Activated CD8-positive, alpha-beta memory T cell treated with anti-CD3 and anti-CD28 coated beads, Interleukin-2, amount 10 ng/mL, durations not matched to agents 7 days and 5 days (primary cell): ENCODE data around the gene GPRIN1. TPM values are rescaled to one million over a fixed set of nuclear protein-coding genes. Genes with fewer than 3 reads are reported as not detected.
A peak's percentile ranks its signal among the peaks of the same experiment; 100 is the strongest.

Experiments used
- ATAC-seq: fragments of 150-1000 bp; cut with Tn5 transposase; one replicate; pipeline ENCODE4 v1.10.0; 2021; ENCODE audit warnings: moderate library complexity
- CTCF ChIA-PET: fragments of 350-600 bp; sonication (Branson Sonifier 250); formaldehyde crosslinking; loops from one replicate; lab custom pipeline; 2021; ENCODE audit warnings: antibody characterized with exemption; lab: Charles Lee
- DNase-seq: peaks from one replicate; pipeline ENCODE4 v3.0.0-alpha.2; 2020
- H3K27ac Mint-ChIP-seq: one replicate; pipeline ENCODE4 v1.8.0; 2021; ENCODE audit warnings: mild to moderate bottlenecking, mixed read lengths
- H3K27me3 Mint-ChIP-seq: one replicate; pipeline ENCODE4 v1.8.0; 2021; ENCODE audit warnings: mixed read lengths
- H3K36me3 Mint-ChIP-seq: one replicate; pipeline ENCODE4 v1.8.0; 2021; ENCODE audit warnings: mild to moderate bottlenecking, mixed read lengths
- H3K4me1 Mint-ChIP-seq: one replicate; pipeline ENCODE4 v1.8.0; 2021; ENCODE audit warnings: mixed read lengths
- H3K4me3 Mint-ChIP-seq: one replicate; pipeline ENCODE4 v1.8.0; 2021; ENCODE audit warnings: mild to moderate bottlenecking, moderate library complexity, mixed read lengths
- H3K9me3 Mint-ChIP-seq: one replicate; pipeline ENCODE4 v1.8.0; 2022; ENCODE audit warnings: low read depth, mixed read lengths
- total RNA-seq, 2 experiments: library from RNA; stranded (reverse); gene quantifications; one replicate each; pipeline ENCODE4 v1.2.3, GENCODE V29; 2021

Gene GPRIN1
- total RNA-seq = 1 to 10 TPM; 2.5 to 3.4 TPM

DNA sequence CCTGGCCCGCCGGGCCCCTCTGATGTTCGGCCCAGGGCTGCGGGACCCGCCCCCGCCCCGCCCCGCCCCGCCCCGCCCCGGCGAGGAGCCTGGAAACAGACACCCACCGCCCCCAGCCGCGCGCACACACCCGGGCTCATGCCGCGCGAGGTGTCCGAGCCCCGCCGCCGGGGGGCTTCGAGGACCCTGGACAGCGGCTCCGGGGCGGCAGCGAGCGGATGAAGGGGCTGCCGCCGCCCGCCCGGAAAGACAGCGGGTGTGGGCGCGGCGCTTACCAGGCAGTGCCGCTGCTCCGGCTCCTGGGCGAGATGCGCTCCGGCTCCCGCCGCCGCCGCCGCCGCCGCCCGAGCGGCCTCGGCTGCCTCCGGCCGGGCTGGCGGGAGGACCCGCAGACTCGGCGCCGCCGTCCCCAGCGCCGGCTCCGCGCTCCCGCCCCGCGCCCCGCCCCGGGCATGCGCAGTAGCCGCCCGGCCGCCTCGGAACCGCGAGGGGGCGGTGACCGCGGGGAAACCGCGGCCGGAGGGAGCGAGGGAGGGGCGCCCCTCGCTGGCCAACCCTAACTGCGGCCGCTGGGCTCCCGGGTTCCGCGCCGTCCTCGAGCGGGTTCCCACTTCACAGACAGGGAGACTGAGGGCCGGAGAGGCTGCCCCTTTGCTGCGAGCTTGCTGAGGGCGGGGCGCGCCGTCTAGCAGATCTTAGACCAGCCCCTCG lies at the start of gene GPRIN1:
GPRIN1 (minus strand) TSS at position 433 of the 711 bp plus-strand sequence. CDS start 10,322 bp downstream, outside the sequence.
- peak within 1 kb of the TSS; percentile 80 for H3K4me3 Mint-ChIP-seq
- CTCF ChIA-PET = no interaction called here
- H3K4me1 Mint-ChIP-seq = peaks cover 13% of the 10 kb centered on the region
- H3K27me3 Mint-ChIP-seq = peaks cover 38% of the 10 kb centered on the region
- DNase-seq (peak; percentile 62), ATAC-seq (peak; percentile 84)
- H3K27ac Mint-ChIP-seq = peak within 1 kb of the TSS; percentile 55
- H3K9me3 Mint-ChIP-seq = no peaks in the 10 kb centered on the region
- H3K36me3 Mint-ChIP-seq = no peaks in the 10 kb centered on the region

DNA sequence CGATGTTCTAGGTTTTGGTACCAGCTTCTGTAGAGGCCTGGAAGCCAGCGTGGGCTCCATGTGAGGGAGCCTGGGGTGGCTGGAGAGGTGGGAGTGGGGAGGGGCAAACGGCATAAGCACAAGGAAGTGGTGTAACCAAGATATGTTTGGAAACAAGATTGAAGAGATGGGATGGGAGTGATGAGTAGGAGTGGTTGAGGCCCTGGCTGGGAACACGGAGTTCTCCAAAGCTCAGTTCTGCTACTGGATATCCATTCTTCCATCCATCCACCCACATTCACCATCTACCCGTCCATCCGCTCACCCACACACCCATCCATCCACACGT lies 49.5 kb upstream of the GPRIN1 start:
- peaks cover 10% of the 10 kb centered on the region for H3K27me3 Mint-ChIP-seq
- peaks cover 29% of the 10 kb centered on the region for H3K4me1 Mint-ChIP-seq
- ATAC-seq (no peak), DNase-seq (no peak)
- CTCF ChIA-PET = interaction anchor here (0.5 to 5.5 kb wide), 12 partner anchors 10 to 453 kb away, joined by 3 to 124 read pairs (median 4); partner anchors contain the start of genes FGFR4 and TSPAN17
- H3K27ac Mint-ChIP-seq = no peak overlapping the region
- H3K9me3 Mint-ChIP-seq = no peaks in the 10 kb centered on the region
- H3K36me3 Mint-ChIP-seq = peaks cover 2% of the 10 kb centered on the region
- no peak overlapping the region for H3K4me3 Mint-ChIP-seq

DNA sequence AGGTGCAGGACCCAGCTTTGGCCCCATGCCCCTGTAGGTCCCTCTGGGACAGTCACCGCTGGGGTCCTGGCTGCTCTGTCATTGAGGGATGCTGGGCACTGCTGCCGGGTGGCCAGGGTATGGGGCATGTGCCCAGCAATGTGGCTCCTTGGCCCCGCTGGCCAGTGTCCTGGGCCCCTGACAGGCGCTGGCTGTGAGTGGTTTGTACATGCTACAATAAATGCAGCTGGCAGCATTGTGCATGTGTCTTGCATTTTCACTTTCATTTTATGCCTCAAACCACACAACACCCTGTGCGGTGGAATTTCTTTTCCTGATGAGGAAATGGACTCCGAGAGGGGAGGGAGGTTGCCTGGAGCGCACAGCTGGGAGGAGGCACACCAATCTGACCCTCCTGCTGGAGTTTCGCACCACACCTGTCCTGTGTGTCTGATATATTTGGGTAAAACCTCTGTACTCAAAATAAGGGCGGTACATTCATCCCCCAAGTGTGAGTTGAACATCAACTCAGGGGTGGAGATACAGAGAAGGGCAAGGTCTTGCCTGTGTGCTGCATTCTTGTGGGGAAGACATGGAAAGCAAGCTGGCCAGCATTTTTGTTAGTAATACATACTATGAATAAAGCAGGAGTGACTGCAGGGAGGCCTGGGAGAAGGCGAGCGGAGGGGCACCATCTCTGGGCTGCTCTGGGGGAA lies 49.0 kb upstream of the GPRIN1 start:
- H3K27ac Mint-ChIP-seq = peak overlapping the region; percentile 55
- H3K4me3 Mint-ChIP-seq = peak overlapping the region; percentile 39
- DNase-seq (peak; percentile 62), ATAC-seq (peak; percentile 45)
- H3K4me1 Mint-ChIP-seq = peaks cover 29% of the 10 kb centered on the region
- H3K36me3 Mint-ChIP-seq = peaks cover 2% of the 10 kb centered on the region
- H3K9me3 Mint-ChIP-seq = no peaks in the 10 kb centered on the region
- peaks cover 5% of the 10 kb centered on the region for H3K27me3 Mint-ChIP-seq
- CTCF ChIA-PET = interaction anchor here (1.0 to 5.5 kb wide), 16 partner anchors 11 to 454 kb away, joined by 3 to 124 read pairs (median 4); partner anchors contain the start of genes FGFR4 and TSPAN17

DNA sequence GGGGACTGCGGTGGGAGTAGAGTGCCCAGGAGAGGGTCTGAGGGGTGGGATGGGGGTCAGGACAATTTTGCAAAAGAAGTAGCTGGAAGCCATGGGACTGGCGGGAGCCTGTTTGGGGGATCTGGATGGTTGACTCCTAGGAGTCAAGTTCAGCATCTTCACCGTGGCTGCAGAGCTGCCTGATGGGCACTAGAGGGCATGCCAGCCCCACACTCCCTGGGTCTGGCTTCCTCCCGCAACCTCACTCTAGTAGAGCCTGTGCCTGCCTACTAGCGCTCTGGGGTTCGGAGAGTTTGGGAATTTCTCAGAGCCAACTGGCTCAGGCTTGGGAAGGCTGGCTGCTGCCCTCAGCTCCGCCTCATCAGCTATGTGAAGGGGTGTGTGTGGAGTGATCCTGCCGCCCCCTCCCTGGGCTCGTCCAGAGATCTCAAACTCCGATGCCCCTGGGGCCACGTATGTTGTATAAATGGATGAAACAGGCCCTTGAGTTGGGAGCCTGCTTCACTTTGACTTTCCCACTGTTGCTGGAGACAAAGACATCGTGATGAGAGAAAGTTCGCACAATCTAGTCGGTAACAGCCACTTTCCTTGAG lies 48.1 kb upstream of the GPRIN1 start:
- Mint-ChIP-seq H3K27ac (no peak overlapping the region), H3K4me3 (no peak overlapping the region), H3K27me3 (no peaks in the 10 kb centered on the region), H3K4me1 (peaks cover 36% of the 10 kb centered on the region), H3K36me3 (peaks cover 7% of the 10 kb centered on the region), H3K9me3 (no peaks in the 10 kb centered on the region)
- peak; percentile 77 for ATAC-seq
- peak; percentile 74 for DNase-seq
- CTCF ChIA-PET = interaction anchor here (0.6 to 5.5 kb wide), 21 partner anchors 10 to 454 kb away, joined by 3 to 124 read pairs (median 4); partner anchors contain the start of genes HK3 and TSPAN17

DNA sequence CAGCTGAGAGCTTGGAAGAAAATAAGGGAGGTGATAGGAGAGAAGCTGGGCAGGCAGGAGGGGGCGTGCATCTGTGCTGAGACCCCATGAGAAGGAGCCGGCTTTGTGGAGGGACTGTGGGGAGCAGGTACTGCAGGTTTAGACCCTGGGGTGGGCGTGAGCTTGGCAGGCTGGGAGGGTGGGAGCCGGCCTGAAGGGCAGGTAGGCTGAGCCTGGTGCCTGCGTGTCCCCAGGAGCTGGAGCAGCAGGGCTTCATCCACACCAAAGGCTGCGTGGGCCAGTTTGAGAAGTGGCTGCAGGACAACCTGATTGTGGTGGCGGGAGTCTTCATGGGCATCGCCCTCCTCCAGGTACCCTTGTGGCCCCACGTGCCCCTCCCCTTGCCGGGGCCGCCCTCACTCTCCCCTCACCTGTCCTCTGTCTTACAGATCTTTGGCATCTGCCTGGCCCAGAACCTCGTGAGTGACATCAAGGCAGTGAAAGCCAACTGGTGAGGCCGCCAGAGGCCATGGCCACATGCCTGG lies 46.6 kb upstream of the GPRIN1 start:
- CTCF ChIA-PET = interaction anchor here (0.6 to 5.5 kb wide), 3 partner anchors 10 to 972 kb away, joined by 3 to 124 read pairs (median 93); partner anchors contain the start of gene TSPAN17
- Mint-ChIP-seq H3K4me1 (peaks cover 49% of the 10 kb centered on the region), H3K27ac (no peak overlapping the region), H3K9me3 (no peaks in the 10 kb centered on the region), H3K4me3 (no peak overlapping the region), H3K36me3 (peaks cover 10% of the 10 kb centered on the region), H3K27me3 (no peaks in the 10 kb centered on the region)
- DNase-seq = no peak
- no peak for ATAC-seq

DNA sequence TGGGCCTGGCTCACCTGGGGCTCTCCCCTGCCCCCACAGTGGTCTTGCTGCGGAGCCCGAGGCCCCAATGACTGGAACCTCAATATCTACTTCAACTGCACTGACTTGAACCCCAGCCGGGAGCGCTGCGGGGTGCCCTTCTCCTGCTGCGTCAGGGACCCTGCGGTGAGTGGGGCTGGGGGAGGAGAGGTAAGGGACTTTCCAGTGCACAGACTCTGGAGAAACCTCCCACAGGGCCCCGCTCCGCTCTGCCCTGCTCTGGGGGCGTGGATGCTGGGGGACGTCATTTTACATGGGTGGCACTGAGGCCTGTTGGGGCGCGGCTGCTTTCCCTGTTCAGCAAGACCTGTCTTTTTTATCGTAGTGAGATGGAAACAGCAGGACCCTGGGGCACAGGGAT lies 44.9 kb upstream of the GPRIN1 start:
- Mint-ChIP-seq H3K4me3 (no peak overlapping the region), H3K27ac (no peak overlapping the region), H3K9me3 (no peaks in the 10 kb centered on the region), H3K4me1 (peaks cover 46% of the 10 kb centered on the region), H3K36me3 (peaks cover 10% of the 10 kb centered on the region), H3K27me3 (no peaks in the 10 kb centered on the region)
- DNase-seq (no peak), ATAC-seq (no peak)
- CTCF ChIA-PET = interaction anchor here (1.0 kb wide), 1 partner anchor 925 kb away, joined by 3 read pairs; no protein-coding TSS in a partner anchor

DNA sequence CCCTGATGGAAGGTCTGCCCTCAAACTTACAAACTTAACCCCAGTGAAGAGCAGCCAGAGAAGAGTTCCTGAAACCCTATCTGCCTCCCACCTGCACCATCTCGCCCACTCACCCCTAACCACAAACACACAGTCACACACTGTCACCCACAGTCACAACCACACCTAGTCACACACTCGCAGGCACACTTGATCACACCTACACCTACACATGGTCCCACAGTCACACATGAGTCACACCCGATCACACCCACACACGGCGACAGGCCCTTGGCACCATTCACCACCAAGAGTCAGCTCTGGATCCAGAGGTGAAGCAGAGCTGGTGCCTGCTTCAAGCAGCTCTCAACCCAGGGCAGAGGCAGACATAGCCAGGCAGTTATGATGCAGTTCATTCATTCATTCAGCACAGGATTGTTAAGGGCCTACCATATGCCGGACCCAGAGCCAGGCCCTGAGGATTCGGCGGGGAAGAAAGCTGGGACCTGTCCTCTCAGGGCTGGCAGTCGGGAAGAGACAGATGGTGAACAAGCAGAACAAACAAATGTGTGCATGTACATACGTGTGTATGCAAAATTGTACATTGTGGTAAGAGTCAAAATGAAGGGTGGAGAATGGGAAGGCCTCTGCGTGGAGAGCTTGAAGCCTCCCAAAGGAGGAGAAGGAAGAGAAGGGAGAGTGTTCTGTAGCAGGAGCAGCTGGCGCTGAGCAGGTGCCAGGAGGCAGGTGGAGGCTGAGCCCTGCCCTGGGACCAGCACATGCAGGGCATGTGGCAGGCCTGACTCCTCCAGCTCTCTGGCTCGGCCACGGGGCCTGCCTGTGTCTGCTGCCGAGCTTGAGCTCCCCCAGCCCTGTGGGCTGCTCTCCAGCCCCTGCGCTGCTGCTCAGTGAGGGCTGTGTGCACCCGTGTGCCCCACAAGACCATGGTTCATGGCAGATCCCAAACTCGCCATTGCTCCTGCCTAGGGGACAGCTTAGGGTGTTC lies 43.7 kb upstream of the GPRIN1 start:
- peak; percentile 38 for ATAC-seq
- peak; percentile 72 for DNase-seq
- peaks cover 10% of the 10 kb centered on the region for H3K36me3 Mint-ChIP-seq

DNA sequence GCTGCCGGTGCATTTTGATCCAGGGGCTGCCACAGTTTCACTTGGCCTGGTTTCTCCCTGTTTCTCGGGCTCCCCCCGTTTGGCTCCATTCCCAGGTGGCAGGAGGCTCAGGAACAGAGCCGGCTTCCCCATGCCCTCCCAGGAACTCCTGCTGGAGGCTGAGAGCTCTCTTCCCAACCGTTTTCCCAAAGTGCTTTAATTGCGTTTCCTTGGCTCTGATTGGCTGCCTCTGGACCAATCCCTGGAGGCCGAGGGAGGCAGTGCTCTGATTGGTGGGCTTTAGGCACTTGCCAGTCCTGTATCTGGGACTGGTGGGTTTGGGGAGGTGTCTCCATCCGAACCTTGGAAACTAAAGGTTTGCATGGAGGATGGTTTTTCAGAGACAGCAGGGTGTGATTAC lies 42.2 kb upstream of the GPRIN1 start:
- Mint-ChIP-seq H3K36me3 (peaks cover 10% of the 10 kb centered on the region), H3K4me1 (peaks cover 41% of the 10 kb centered on the region), H3K9me3 (no peaks in the 10 kb centered on the region), H3K27ac (no peak overlapping the region), H3K4me3 (no peak overlapping the region), H3K27me3 (no peaks in the 10 kb centered on the region)
- CTCF ChIA-PET = interaction anchor here (1.1 to 12.3 kb wide), 2 partner anchors 7 to 115 kb away, joined by 3 to 124 read pairs; partner anchors contain the start of gene RNF44
- DNase-seq (no peak), ATAC-seq (no peak)

More for the DNA sequence above, 43.7 kb upstream of the GPRIN1 start:
- H3K27me3 Mint-ChIP-seq = no peaks in the 10 kb centered on the region
- peaks cover 44% of the 10 kb centered on the region for H3K4me1 Mint-ChIP-seq
- CTCF ChIA-PET = interaction anchor here (1.0 to 1.4 kb wide), 2 partner anchors 57 to 924 kb away, joined by 3 read pairs; no protein-coding TSS in a partner anchor
- peak overlapping the region; percentile 29 for H3K27ac Mint-ChIP-seq
- no peaks in the 10 kb centered on the region for H3K9me3 Mint-ChIP-seq
- H3K4me3 Mint-ChIP-seq = no peak overlapping the region

DNA sequence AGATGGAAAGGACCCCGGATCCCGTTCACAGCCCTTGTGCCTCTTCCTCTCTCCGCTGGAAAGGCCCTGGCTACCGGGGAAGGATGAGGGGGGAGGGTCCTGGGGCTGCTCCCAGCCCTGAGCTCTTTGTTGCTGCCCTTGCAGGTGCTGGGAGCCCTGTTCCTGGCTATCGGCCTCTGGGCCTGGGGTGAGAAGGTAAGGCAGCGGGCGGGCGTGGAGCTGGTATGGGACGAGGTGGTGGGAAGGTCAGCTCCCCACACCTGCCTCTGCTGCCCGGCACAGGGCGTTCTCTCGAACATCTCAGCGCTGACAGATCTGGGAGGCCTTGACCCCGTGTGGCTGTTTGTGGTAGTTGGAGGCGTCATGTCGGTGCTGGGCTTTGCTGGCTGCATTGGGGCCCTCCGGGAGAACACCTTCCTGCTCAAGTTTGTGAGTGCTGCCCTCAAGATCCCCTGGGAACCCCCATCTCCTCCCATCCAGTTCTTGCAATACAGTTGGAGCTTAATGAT lies 41.6 kb upstream of the GPRIN1 start:
- Mint-ChIP-seq H3K9me3 (no peaks in the 10 kb centered on the region), H3K4me3 (no peak overlapping the region)

DNA sequence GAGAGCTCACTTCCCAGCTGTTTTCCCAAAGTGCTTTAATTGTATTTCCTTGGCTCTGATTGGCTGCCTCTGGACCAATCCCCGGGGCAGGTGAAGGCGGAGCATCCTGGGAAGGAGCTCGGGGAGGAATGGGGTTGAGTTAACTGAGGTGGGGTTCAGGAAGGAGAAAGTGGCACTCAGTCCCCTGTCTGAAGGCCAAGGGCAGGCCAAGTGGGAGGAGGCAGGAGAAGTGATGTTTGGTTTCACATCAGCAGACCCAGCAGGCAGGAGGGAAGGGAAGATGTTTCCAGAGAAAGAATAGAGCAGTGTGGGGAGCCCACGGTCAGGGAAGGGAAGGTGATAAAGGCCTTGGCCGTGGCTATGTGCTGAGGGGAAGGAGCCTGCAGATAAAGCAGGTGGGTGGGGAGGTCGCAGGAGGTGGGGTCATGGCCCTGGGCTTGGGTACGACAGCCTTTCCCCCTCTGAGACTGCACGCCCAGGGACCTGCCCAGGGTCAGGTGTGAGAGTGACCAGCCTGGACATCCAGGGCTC lies 40.5 kb upstream of the GPRIN1 start:
- DNase-seq = no peak
- peaks cover 8% of the 10 kb centered on the region for H3K36me3 Mint-ChIP-seq
- CTCF ChIA-PET = interaction anchor here (12.3 kb wide), 1 partner anchor 9 kb away, joined by 124 read pairs; no protein-coding TSS in a partner anchor

More for the DNA sequence above, 41.6 kb upstream of the GPRIN1 start:
- CTCF ChIA-PET = interaction anchor here (0.9 to 12.3 kb wide), 3 partner anchors 8 to 114 kb away, joined by 3 to 124 read pairs (median 3); partner anchors contain the start of gene RNF44
- no peak for ATAC-seq
- H3K4me1 Mint-ChIP-seq = peaks cover 45% of the 10 kb centered on the region
- H3K36me3 Mint-ChIP-seq = peaks cover 10% of the 10 kb centered on the region
- no peaks in the 10 kb centered on the region for H3K27me3 Mint-ChIP-seq
- no peak for DNase-seq
- no peak overlapping the region for H3K27ac Mint-ChIP-seq

DNA sequence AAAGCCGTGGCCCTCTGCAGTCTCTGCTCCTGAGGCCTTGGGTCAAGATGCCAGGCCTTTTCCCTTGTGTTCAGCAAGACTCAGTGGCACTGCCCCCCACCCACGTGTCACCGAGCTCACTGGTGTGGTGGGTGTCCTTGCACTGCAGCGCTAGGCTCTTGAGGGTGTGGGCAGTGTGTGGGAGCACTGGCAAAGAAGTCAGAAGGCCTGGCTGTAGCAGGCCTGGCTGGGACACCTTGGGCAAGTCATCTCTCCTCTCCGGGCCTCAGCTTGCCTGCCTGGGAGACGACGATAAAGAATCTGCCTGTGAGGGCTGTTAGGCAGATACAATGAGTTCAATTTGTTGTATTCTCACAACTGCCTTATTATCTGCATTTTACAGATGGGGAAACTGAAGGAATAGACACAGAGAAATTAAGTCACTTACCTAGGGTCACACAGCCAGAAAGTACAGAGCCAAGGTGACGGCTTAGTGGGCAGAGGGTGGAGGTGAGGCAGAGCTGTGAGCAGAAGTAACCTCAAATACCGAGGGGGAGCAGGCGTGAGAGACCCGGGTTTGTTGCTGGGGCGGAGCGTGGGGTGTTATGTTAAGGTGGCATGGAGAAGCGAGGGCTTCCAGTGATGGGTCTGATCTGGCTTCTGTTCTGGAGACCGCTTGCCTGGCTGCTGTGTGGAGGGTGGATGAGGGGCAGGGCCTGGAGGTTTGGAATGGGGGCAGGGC lies 38.7 kb upstream of the GPRIN1 start:
- ATAC-seq = no peak
- H3K9me3 Mint-ChIP-seq = no peaks in the 10 kb centered on the region

More for the DNA sequence above, 40.5 kb upstream of the GPRIN1 start:
- no peaks in the 10 kb centered on the region for H3K27me3 Mint-ChIP-seq
- no peak overlapping the region for H3K27ac Mint-ChIP-seq
- no peak overlapping the region for H3K4me3 Mint-ChIP-seq
- H3K4me1 Mint-ChIP-seq = peaks cover 54% of the 10 kb centered on the region
- H3K9me3 Mint-ChIP-seq = no peaks in the 10 kb centered on the region
- no peak for ATAC-seq

More for the DNA sequence above, 38.7 kb upstream of the GPRIN1 start:
- H3K4me3 Mint-ChIP-seq = peak overlapping the region; percentile 86
- DNase-seq = peak; percentile 55
- CTCF ChIA-PET = interaction anchor here (0.7 to 12.3 kb wide), 3 partner anchors 11 to 201 kb away, joined by 3 to 124 read pairs (median 4); no protein-coding TSS in a partner anchor
- H3K27me3 Mint-ChIP-seq = no peaks in the 10 kb centered on the region
- peaks cover 52% of the 10 kb centered on the region for H3K4me1 Mint-ChIP-seq
- peaks cover 6% of the 10 kb centered on the region for H3K36me3 Mint-ChIP-seq
- H3K27ac Mint-ChIP-seq = peak overlapping the region; percentile 71
